ENCODE results near the gene CD248.
A peak's percentile ranks its signal among the peaks of the same experiment; 100 is the strongest.
"Not testable (repeated sequence)": the region's sequence is repeated elsewhere in the genome, so short reads cannot be mapped to it uniquely, and the experiment has no call there.

Gene CD248

GRCh38 chr11:66316849-66317251 lies at the start of gene CD248:
Gene CD248 (minus strand): TSS chr11:66317044. CDS start chr11:66317027, 17 bp downstream.
- DNase-seq: peak; percentile 71

- no peak for DNase-seq
These were observed 49.1 kb upstream of the CD248 start for GRCh38 chr11:66365711-66366619.

- no peak for DNase-seq
These were observed 48.3 kb upstream of the CD248 start for GRCh38 chr11:66365166-66365565.

GRCh38 chr11:66363805-66364535 lies 47.1 kb upstream of the CD248 start:
- no peak for DNase-seq

- no peak for DNase-seq
These were observed 46.4 kb upstream of the CD248 start for GRCh38 chr11:66363187-66363601.

GRCh38 chr11:66362481-66363147 lies 45.8 kb upstream of the CD248 start:
- DNase-seq: no peak

GRCh38 chr11:66361502-66361941 lies 44.7 kb upstream of the CD248 start:
- DNase-seq: no peak

- DNase-seq: no peak
These were observed 43.7 kb upstream of the CD248 start for GRCh38 chr11:66360406-66361073.

GRCh38 chr11:66359662-66360087 lies 42.8 kb upstream of the CD248 start:
- no peak for DNase-seq

- DNase-seq: not testable (repeated sequence)
These were observed 33.9 kb upstream of the CD248 start for GRCh38 chr11:66350560-66351235.

- no peak for DNase-seq
These were observed 32.2 kb upstream of the CD248 start for GRCh38 chr11:66349084-66349386.

- DNase-seq: peak; percentile 83
These were observed 30.8 kb upstream of the CD248 start, which contains the start of gene B4GAT1 for GRCh38 chr11:66347425-66348276. Gene B4GAT1 (minus strand): TSS chr11:66347629. CDS start chr11:66347545, 84 bp downstream.

- no peak for DNase-seq
These were observed 29.9 kb upstream of the CD248 start for GRCh38 chr11:66346476-66347424.

- no peak for DNase-seq
These were observed 28.4 kb upstream of the CD248 start for GRCh38 chr11:66345316-66345649.

GRCh38 chr11:66344550-66345315 lies 27.9 kb upstream of the CD248 start, which contains the start of gene BRMS1:
Gene BRMS1 (minus strand): TSS chr11:66345104. CDS start chr11:66342234, 2,870 bp downstream.
- peak; percentile 95 for DNase-seq

- DNase-seq: peak; percentile 88
These were observed 26.3 kb upstream of the CD248 start for GRCh38 chr11:66343176-66343575.

- DNase-seq: no peak
These were observed 24.8 kb upstream of the CD248 start for GRCh38 chr11:66341502-66342126.
